G401 (cell line): ENCODE measurements around the gene CACNG6. TPM values are rescaled to one million over a fixed set of nuclear protein-coding genes. Genes with fewer than 3 reads are reported as not detected.
A peak's percentile ranks its signal among the peaks of the same experiment; 100 is the strongest.

Experiments
- DNase-seq: peaks from one replicate; pipeline ENCODE4 v3.0.0-alpha.2; 2015; ENCODE audit warnings: low spot score
- in situ Hi-C: cut with HindIII; loops from 2 replicates; pipeline ENCODE4 v1.10.0; 2016; ENCODE audit warnings: low sequenced_read_pairs, mixed read lengths
- total RNA-seq: library from RNA; depleted of rRNA; stranded (reverse); fragments of >200 nt; shearing (Covaris generic); gene quantifications from 2 replicates; pipeline ENCODE4 v1.2.3, GENCODE V29; 2014

Gene CACNG6
- total RNA-seq, 1 experiment from 2014 or later = not detected

DNA sequence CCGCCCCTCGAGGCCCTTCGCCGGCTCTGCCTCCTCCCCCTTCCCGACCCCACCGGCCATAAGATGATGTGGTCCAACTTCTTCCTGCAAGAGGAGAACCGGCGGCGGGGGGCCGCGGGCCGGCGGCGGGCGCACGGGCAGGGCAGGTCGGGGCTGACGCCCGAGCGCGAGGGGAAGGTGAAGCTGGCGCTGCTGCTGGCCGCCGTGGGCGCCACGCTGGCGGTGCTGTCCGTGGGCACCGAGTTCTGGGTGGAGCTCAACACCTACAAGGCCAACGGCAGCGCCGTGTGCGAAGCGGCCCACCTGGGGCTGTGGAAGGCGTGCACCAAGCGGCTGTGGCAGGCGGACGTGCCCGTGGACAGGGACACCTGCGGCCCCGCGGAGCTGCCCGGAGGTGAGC, 1.4 kb downstream of the CACNG6 start:
- no peak for DNase-seq

DNA sequence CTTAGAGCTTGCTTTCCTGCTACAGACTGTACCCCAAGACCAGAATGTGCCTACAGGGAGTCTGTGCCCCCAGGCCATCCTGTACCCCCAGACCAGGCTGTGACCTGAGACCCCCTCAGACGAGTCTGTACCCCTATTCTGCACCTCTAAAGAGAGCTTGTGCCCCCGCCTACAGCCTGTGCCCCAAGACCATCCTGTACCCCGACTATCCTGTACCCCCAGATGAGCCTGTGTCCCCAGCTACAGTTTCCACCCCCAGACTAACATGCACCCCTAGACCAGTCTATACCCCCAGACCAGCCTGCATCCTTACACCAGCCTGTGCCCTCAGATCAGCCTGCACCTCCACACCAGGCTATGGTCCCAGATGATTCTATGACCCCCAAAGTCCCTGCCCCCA, 2.0 kb downstream of the CACNG6 start:
- DNase-seq = no peak
- in situ Hi-C loops = no loop called here

More for the DNA sequence above, 1.4 kb downstream of the CACNG6 start:
- in situ Hi-C loops = no loop called here

GRCh38 chr19:53994811-53995210, 3.4 kb downstream of the CACNG6 start:
- in situ Hi-C loops = no loop called here
- no peak for DNase-seq

DNA sequence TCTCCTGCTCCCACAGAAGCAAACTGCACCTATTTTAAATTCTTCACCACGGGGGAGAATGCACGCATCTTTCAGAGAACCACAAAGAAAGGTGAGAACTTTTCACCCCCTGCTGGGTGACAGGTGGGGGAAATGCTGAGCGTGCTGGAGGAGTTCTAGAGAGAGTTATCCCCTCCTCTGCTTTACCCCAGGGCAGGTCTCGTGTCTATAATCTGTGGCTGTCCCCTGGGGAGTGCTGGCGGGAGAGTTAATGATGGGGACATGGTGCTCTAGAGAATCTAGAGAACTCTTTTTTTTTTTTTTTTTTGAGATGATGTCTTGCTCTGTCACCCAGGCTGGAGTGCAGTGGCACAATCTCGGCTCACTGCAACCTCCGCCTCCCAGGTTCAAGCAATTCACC, 6.8 kb downstream of the CACNG6 start:
- no peak for DNase-seq
- in situ Hi-C loops = no loop called here

GRCh38 chr19:53999694-54000093, 8.3 kb downstream of the CACNG6 start:
- in situ Hi-C loops = no loop called here
- no peak for DNase-seq

DNA sequence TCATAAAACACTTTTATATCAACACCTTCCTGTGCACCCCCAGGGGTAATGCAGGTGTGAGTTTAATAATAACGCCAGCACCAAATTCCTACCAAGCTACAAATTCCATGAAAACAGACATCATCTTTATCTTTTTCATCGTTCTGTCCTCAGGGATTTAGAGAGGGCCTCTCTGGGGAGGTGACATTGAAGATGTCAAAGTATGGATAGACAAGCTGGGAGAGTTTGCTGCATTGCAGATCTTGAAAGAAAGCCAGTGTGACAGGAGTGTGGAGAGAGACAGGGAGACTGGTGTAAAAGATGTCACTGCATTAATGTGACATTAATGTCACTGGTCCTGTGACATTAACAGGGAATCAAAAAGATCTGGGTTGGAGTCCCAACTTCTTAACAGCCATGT, 10.1 kb downstream of the CACNG6 start:
- DNase-seq = no peak
- in situ Hi-C loops = no loop called here

DNA sequence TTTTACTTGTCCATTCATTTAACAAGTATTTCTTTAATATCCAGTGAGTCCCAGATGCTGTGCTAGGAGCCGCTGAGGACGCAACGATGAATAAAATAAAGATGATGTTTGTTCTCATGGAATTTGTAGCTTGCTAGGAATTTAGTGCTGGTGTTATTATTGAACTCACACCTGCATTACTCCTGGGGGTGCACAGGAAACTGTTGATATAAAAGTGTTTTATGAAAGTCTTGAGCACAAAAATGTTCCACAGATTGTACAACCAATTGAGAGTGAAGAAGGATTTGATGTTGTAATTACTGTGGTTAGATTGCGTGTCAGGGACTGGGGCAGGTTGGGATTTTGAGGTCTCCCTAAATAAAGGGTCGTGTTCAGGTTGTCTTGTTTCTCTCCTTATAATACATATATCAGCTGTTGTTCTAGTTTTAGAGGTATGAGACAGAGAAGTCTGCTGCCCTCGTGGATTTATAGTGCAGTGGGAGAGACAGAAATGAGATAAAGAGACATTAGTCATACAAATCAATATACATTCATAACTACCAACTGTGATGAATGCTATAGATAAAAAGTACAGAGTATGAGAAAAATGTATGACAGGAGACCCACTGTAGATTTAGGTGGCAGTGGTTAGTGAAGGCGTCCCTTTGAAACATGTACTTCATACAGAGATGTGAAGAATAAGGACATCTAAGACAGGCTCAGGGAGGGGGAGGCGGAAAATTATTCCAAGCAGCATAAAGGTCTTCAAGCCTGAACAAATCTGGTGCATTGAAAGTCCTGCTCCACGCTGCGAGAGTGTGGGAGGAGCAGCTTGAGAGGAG, 11.3 kb downstream of the CACNG6 start:
- in situ Hi-C loops = no loop called here
- DNase-seq = no peak

DNA sequence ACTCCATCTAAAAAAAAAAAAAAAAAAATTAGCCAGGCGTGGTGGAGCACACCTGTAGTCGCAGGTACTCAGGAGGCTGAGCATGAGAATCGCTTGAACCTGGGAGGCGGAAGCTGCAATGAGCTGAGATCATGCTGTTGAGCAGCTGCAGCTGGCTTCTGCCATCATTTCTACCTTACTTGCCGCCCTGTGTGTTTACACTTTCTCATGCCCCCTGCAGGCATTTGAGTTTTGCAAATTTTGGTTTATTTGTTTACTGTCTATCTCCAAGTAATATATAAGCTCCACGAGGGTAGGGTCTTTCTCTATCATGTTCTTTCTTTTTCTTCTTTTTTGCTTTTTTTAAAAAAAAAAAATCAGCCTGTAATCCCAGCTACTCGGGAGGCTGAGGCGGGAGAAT, 18.0 kb downstream of the CACNG6 start:
- in situ Hi-C loops = no loop called here
- no peak for DNase-seq

DNA sequence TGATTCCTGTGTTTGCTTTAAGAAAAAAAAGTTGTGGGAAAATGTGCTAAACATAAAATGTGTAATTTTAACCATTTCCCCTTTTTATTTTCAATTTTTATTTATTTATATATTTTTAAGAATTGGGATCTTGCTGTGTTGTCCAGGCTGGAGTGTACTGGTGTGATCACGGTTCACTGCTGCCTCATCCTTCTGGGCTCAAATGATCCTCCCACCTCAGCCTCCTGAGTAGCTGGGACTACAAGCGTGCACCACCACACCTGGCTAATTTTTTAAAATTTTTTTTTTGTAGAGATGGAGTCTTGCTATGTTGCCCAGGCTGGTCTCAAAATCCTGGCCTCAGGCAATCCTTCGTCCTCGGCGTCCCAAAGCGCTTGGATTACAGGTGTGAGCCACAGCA, 19.0 kb downstream of the CACNG6 start:
- in situ Hi-C loops = no loop called here
- no peak for DNase-seq

DNA sequence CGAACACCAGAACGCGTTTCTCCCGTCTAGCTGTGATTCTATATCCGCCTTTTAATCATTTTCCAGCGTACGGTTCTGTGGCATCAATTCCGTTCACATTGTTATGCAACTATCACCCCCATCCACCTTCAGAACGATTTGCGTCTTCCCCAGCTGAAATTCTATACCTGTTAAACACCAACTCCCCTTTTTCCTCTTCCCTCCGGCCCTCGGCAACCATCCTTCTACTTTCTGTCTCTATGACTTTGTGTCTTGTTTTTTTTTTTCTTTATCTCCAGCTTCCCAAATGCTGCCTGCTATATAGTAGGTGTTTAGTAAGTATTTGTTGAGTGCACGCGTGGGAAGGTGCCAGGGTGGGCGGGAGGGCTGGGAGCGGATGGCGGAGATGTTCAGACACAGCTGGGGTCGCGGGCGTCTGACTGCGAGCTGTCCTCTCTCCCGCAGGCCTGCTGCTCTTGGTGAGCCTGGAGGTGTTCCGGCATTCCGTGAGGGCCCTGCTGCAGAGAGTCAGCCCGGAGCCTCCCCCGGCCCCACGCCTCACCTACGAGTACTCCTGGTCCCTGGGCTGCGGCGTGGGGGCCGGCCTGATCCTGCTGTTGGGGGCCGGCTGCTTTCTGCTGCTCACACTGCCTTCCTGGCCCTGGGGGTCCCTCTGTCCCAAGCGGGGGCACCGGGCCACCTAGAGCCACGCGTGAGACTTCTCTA, 20.2 kb downstream of the CACNG6 start:
- in situ Hi-C loops = no loop called here
- no peak for DNase-seq

GRCh38 chr19:54013866-54014265, 22.4 kb downstream of the CACNG6 start:
- in situ Hi-C loops = no loop called here
- DNase-seq = no peak

GRCh38 chr19:54014920-54015560, 23.6 kb downstream of the CACNG6 start:
- in situ Hi-C loops = no loop called here
- DNase-seq = no peak

GRCh38 chr19:54017261-54017660, 25.8 kb downstream of the CACNG6 start:
- DNase-seq = no peak
- in situ Hi-C loops = no loop called here

DNA sequence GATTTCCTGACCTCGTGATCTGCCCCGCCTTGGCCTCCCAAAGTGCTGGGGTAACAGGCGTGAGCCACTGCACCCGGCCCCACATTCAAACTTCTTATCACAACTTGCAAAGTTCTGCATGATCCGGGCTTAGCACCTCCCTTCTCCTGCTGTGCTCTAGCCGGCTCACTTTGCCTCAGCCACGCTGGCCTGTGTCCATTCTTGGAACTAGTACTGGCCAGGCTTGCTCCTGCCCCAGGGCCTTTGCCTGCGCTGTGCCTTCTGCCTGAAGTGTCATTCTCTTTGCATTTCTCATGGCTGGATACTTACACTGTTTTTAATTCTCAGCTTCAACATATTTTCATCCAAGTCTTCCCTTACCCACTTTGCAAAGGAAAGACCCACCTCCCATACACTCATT, 29.9 kb downstream of the CACNG6 start:
- in situ Hi-C loops = no loop called here

DNA sequence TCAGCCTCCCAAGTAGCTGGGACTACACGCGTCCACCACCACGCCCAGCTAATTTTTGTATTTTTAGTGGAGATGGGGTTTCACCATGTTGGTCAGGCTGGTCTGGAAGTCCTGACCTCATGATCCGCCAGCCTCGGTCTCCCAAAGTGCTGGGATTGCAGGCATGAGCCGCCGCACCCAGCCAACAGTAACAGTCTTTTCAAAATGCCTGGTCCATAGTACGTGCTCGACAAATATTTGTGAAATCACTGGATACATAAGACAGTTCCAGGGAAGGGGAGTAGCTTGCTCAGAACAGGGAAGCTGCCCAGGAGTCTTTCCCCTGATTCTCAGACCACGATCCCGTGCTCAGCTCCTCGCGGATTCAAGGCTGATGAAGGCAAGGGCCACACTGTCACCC, 30.5 kb downstream of the CACNG6 start:
- DNase-seq = no peak
- in situ Hi-C loops = no loop called here

More for the DNA sequence above, 29.9 kb downstream of the CACNG6 start:
- DNase-seq = no peak

GRCh38 chr19:54023191-54023590, 31.8 kb downstream of the CACNG6 start:
- DNase-seq = no peak
- in situ Hi-C loops = no loop called here

- in situ Hi-C loops = no loop called here
- DNase-seq = no peak
Measured at GRCh38 chr19:54024660-54025059, 33.2 kb downstream of the CACNG6 start.

GRCh38 chr19:54026656-54027055, 35.2 kb downstream of the CACNG6 start:
- in situ Hi-C loops = no loop called here
- DNase-seq = no peak

GRCh38 chr19:54029301-54029700, 37.9 kb downstream of the CACNG6 start:
- in situ Hi-C loops = no loop called here
- no peak for DNase-seq

- in situ Hi-C loops = no loop called here
- DNase-seq = peak; percentile 44
Measured at GRCh38 chr19:54029930-54030490, 38.6 kb downstream of the CACNG6 start.
